HCT116 (cell line): ENCODE measurements around the gene FAM151B. TPM values are rescaled to one million over a fixed set of nuclear protein-coding genes. Genes with fewer than 3 reads are reported as not detected.

Experiments used
- ATAC-seq: fragments of 200-7000 bp; cut with Tn5 transposase; 2 replicates; pipeline ENCODE4 v1.9.1; 2020; ENCODE audit warnings: mild to moderate bottlenecking, moderate library complexity
- BruUV-seq: library from RNA; stranded (reverse); fragments of 400-500 nt; replicated peaks from 2 replicates; lab custom pipeline; 2021; lab: Mats Ljungman, UMichigan
- CTCF ChIA-PET: fragments of 300-600 bp; sonication (Branson Sonifier 250); formaldehyde crosslinking; loops from one replicate; lab custom pipeline; 2021; ENCODE audit warnings: antibody characterized with exemption; lab: Charles Lee
- POLR2A ChIA-PET: fragments of 300-600, 350-600 bp; sonication (Branson Sonifier 250); formaldehyde crosslinking; loops from one replicate; lab custom pipeline; 2021; ENCODE audit warnings: antibody characterized with exemption; lab: Charles Lee
- RAD21 ChIA-PET, 2 experiments: fragments of 300-600 bp; sonication (Branson Sonifier 250); formaldehyde crosslinking; loops; one replicate each; lab custom pipeline; 2023; ENCODE audit warnings: low total read pairs in 2 of 2; ENCODE audit not compliant: uncharacterized antibody in 2 of 2, unreplicated experiment in 2 of 2, low non-redundant PET in 1 of 2; lab: Charles Lee
- DNase-seq: peaks from one replicate; pipeline ENCODE4 v3.0.0-alpha.2; 2010; ENCODE audit warnings: low read depth, low spot score
- H2AFZ ChIP-seq: fragments of 200-600 bp; shearing (Covaris generic), sonication (generic); 2 replicates; pipeline ENCODE4 v1.6.1; 2017; ENCODE audit warnings: low read depth, mixed run types, mixed read lengths, antibody characterized with exemption, low read length; ENCODE audit not compliant: poor library complexity, severe bottlenecking
- H3K27ac ChIP-seq: 2 replicates; pipeline ENCODE4 v1.5.1; 2012; ENCODE audit warnings: low read depth, low read length
- H3K27me3 ChIP-seq: fragments of 200-600 bp; sonication (generic); 2 replicates; pipeline ENCODE4 v1.6.1; 2016; ENCODE audit warnings: mixed run types, low read length, mixed read lengths; ENCODE audit not compliant: insufficient read depth
- H3K36me3 ChIP-seq, 2 experiments: fragments of 200-500 bp in 1 of 2; fragments of 200-600 bp in 1 of 2; sonication (Bioruptor generic) in 1 of 2; sonication (generic) in 1 of 2; 2 replicates each; pipeline versions ENCODE4 v1.5.1 to v1.6.1; 2014 to 2016; ENCODE audit warnings: low read length in 2 of 2, inconsistent platforms in 1 of 2, mixed read lengths in 1 of 2, mixed run types in 1 of 2; ENCODE audit not compliant: insufficient read depth in 2 of 2, control insufficient read depth in 1 of 2
- H3K4me1 ChIP-seq, 2 experiments: fragments of 200-600 bp in 1 of 2; sonication (generic) in 1 of 2; 2 replicates each; pipeline versions ENCODE4 v1.5.1 to v1.6.1; 2012 to 2017; ENCODE audit warnings: low read length in 2 of 2, inconsistent platforms in 1 of 2, mild to moderate bottlenecking in 1 of 2, mixed read lengths in 1 of 2, mixed run types in 1 of 2, moderate library complexity in 1 of 2; ENCODE audit not compliant: insufficient read depth in 2 of 2, control insufficient read depth in 1 of 2
- H3K4me2 ChIP-seq: fragments of 200-600 bp; sonication (generic); 2 replicates; pipeline ENCODE4 v1.6.1; 2017; ENCODE audit warnings: mixed run types, low read length, mixed read lengths
- H3K4me3 ChIP-seq, 2 experiments: fragments of 200-600 bp in 1 of 2; sonication (generic) in 1 of 2; replicated peaks in 1 of 2; 2 replicates each; pipeline ENCODE4 v1.5.1; 2011 to 2016; ENCODE audit warnings: low read length in 2 of 2, control low read depth in 1 of 2, low read depth in 1 of 2, mild to moderate bottlenecking in 1 of 2, mixed read lengths in 1 of 2, mixed run types in 1 of 2
- H3K79me2 ChIP-seq: fragments of 200-600 bp; sonication (generic); 2 replicates; pipeline ENCODE4 v1.6.1; 2017; ENCODE audit warnings: mild to moderate bottlenecking, mixed run types, low read length, moderate library complexity, mixed read lengths; ENCODE audit not compliant: insufficient read depth
- H3K9ac ChIP-seq: fragments of 200-600 bp; sonication (generic); 2 replicates; pipeline ENCODE4 v1.6.1; 2016; ENCODE audit warnings: low read length, mixed read lengths
- H3K9me2 ChIP-seq: fragments of 200-600 bp; sonication (generic), shearing (Covaris generic); 2 replicates; pipeline ENCODE4 v1.6.1; 2017; ENCODE audit warnings: mixed run types, mild to moderate bottlenecking, moderate library complexity; ENCODE audit not compliant: insufficient read depth
- H3K9me3 ChIP-seq, 2 experiments: fragments of 200-500 bp in 1 of 2; fragments of 200-600 bp in 1 of 2; sonication (Bioruptor generic) in 1 of 2; sonication (generic) in 1 of 2; 2 replicates each; pipeline ENCODE4 v1.6.1; 2014 to 2017; ENCODE audit warnings: low read length in 2 of 2, mixed read lengths in 2 of 2, inconsistent platforms in 1 of 2, low read depth in 1 of 2, mild to moderate bottlenecking in 1 of 2, mixed run types in 1 of 2, moderate library complexity in 1 of 2; ENCODE audit not compliant: control insufficient read depth in 1 of 2, insufficient read depth in 1 of 2
- H4K20me1 ChIP-seq: fragments of 200-600 bp; sonication (generic), shearing (Covaris generic); 2 replicates; pipeline ENCODE4 v1.6.1; 2017; ENCODE audit warnings: mixed run types, mild to moderate bottlenecking, moderate library complexity; ENCODE audit not compliant: insufficient read depth
- ATF3 ChIP-seq: IDR thresholded peaks from 2 replicates; pipeline ENCODE4 v1.6.1; 2012
- EZH2 ChIP-seq: fragments of 200-600 bp; sonication (generic); IDR thresholded peaks from 2 replicates; pipeline ENCODE4 v1.6.1; 2017; ENCODE audit warnings: antibody characterized with exemption, mixed run types
- FOSL1 ChIP-seq: IDR thresholded peaks from 2 replicates; pipeline ENCODE4 v1.6.1; 2012; ENCODE audit warnings: low read depth
- JUND ChIP-seq: IDR thresholded peaks from 2 replicates; pipeline ENCODE4 v1.6.1; 2012
- MAX ChIP-seq: IDR thresholded peaks from 2 replicates; pipeline ENCODE4 v1.6.1; 2012
- POLR2A ChIP-seq: IDR thresholded peaks from 2 replicates; pipeline ENCODE4 v1.7.0; 2011; ENCODE audit warnings: borderline replicate concordance; ENCODE audit not compliant: insufficient read depth, insufficient read length; ENCODE audit errors: extremely low read depth
- RAD21 ChIP-seq: IDR thresholded peaks from 2 replicates; pipeline ENCODE4 v1.6.1; 2012; ENCODE audit warnings: low read depth, mild to moderate bottlenecking
- SIN3A ChIP-seq: IDR thresholded peaks from 2 replicates; pipeline ENCODE4 v1.6.1; 2012; ENCODE audit warnings: low read depth
- SP1 ChIP-seq: IDR thresholded peaks from 2 replicates; pipeline ENCODE4 v1.6.1; 2012; ENCODE audit warnings: low read depth
- SRF ChIP-seq: IDR thresholded peaks from 2 replicates; pipeline ENCODE4 v1.6.1; 2012; ENCODE audit warnings: low read depth
- ZBTB33 ChIP-seq: IDR thresholded peaks from 2 replicates; pipeline ENCODE4 v1.6.1; 2011; ENCODE audit warnings: mild to moderate bottlenecking, low read length, moderate library complexity; ENCODE audit not compliant: insufficient replicate concordance; ENCODE audit errors: extremely low read depth
- intact Hi-C: fragments of 100-400 bp; cut with micrococcal nuclease; formaldehyde crosslinking; loops from 2 replicates; pipeline ENCODE4 v1.10.0; 2022
- total RNA-seq: library from RNA; stranded (reverse); gene quantifications from one replicate; pipeline ENCODE4 v1.2.1, GENCODE V29; 2021; ENCODE audit not compliant: unreplicated experiment

Gene FAM151B
- total RNA-seq, 1 experiment from 2014 or later = 1.2 TPM

GRCh38 chr5:80554646-80555045 is 66.7 kb downstream of the FAM151B start:
- no peaks in the 10 kb centered on the region for H4K20me1 ChIP-seq
- H3K27ac ChIP-seq = no peak overlapping the region
- ChIA-PET CTCF (no interaction called here), POLR2A (no interaction called here), RAD21 (no interaction called here)
- no peak overlapping the region for H3K9ac ChIP-seq
- DNase-seq (no peak), ATAC-seq (no peak)
- no peaks in the 10 kb centered on the region for H3K9me2 ChIP-seq
- no peaks in the 10 kb centered on the region for H3K9me3 ChIP-seq
- H3K4me1 ChIP-seq = no peaks in the 10 kb centered on the region
- H3K79me2 ChIP-seq = no peaks in the 10 kb centered on the region
- intact Hi-C loops = no loop called here
- H3K36me3 ChIP-seq = no peaks in the 10 kb centered on the region
- H3K4me3 ChIP-seq = no peak overlapping the region
- no peak for TF ChIP-seq SIN3A
- TF ChIP-seq MAX = no peak
- TF ChIP-seq ATF3 = no peak
- no peak for TF ChIP-seq POLR2A
- TF ChIP-seq FOSL1 = no peak
- TF ChIP-seq SRF = no peak
- no peak for TF ChIP-seq JUND
- no peak for TF ChIP-seq EZH2
- TF ChIP-seq SP1 = no peak
- TF ChIP-seq ZBTB33 = no peak
- no peak for TF ChIP-seq RAD21
- H3K27me3 ChIP-seq = no peaks in the 10 kb centered on the region
- no peak overlapping the region for H3K4me2 ChIP-seq
- BruUV-seq = no TSS peak
- H2AFZ ChIP-seq = no peak overlapping the region
